Activated T-cell treated with anti-CD3 and anti-CD28 coated beads, Interleukin-2, amount 50 U/mL, for 72 hours (primary cell): Measurements from ENCODE around the gene BASP1. TPM values are rescaled to one million over a fixed set of nuclear protein-coding genes. Genes with fewer than 3 reads are reported as not detected.
"Not testable (repeated sequence)": the region's sequence is repeated elsewhere in the genome, so short reads cannot be mapped to it uniquely, and the experiment has no call there.

Experiments used
- ATAC-seq, 2 donors: fragments of 150-1000 bp; cut with Tn5 transposase; replicated peaks in 1 of 2; 2 replicates each; pipeline ENCODE4 v1.10.0; 2021; ENCODE audit warnings: moderate library complexity in 2 of 2, mild to moderate bottlenecking in 1 of 2
- DNase-seq, 2 donors: peaks; one replicate each; pipeline ENCODE4 v3.0.0; 2021 to 2022; ENCODE audit warnings: mixed read lengths in 1 of 2
- H3K27ac Mint-ChIP-seq: one replicate; pipeline ENCODE4 v1.8.0; 2022; ENCODE audit warnings: mild to moderate bottlenecking, moderate library complexity, mixed read lengths
- H3K27me3 Mint-ChIP-seq: one replicate; pipeline ENCODE4 v1.8.0; 2022; ENCODE audit warnings: low read depth, mixed read lengths
- H3K36me3 Mint-ChIP-seq, 2 donors: one replicate each; pipeline ENCODE4 v1.8.0; 2022; ENCODE audit warnings: mixed read lengths in 2 of 2, mild to moderate bottlenecking in 1 of 2; ENCODE audit not compliant: insufficient read depth in 2 of 2
- H3K4me1 Mint-ChIP-seq: one replicate; pipeline ENCODE4 v1.8.0; 2022; ENCODE audit warnings: low read depth, mixed read lengths
- H3K4me3 Mint-ChIP-seq, 2 donors: one replicate each; pipeline ENCODE4 v1.8.0; 2022; ENCODE audit warnings: mild to moderate bottlenecking in 2 of 2, mixed read lengths in 2 of 2, moderate library complexity in 2 of 2
- H3K9me3 Mint-ChIP-seq, 2 donors: one replicate each; pipeline ENCODE4 v1.8.0; 2022; ENCODE audit warnings: mixed read lengths in 2 of 2
- total RNA-seq, 2 donors: library from RNA; stranded (reverse); gene quantifications; one replicate each; pipeline ENCODE4 v1.2.3, GENCODE V29; 2022

Gene BASP1
- total RNA-seq, 2 donors from 2014 or later = 1.2 to 1.8 TPM

DNA sequence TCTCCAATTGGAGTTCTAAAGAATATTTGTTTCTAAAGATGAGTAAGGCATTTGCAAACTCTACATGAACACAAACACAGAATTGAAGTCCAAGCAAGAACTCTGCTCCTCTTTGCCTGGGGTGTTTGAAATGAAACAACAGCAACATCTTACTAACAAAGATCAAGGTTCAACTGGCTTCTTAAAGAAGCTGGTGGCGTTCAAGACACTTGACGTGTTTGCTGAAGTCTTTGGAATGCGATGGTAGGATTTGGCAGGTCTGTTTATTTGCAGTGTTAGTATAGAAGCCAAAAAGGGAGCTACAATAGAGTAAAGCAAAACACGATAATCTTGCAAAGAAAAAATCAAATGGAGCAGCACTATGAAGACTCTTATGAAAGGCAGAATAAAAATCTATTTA lies 94.9 kb downstream of the BASP1 start:
- Mint-ChIP-seq H3K36me3 (no peaks in the 10 kb centered on the region), H3K4me3 (no peak overlapping the region), H3K27me3 (no peaks in the 10 kb centered on the region), H3K9me3 (peaks cover 0 to 1% of the 10 kb centered on the region in 2 donors), H3K27ac (no peak overlapping the region), H3K4me1 (no peaks in the 10 kb centered on the region)
- ATAC-seq = no peak
- no peak for DNase-seq

DNA sequence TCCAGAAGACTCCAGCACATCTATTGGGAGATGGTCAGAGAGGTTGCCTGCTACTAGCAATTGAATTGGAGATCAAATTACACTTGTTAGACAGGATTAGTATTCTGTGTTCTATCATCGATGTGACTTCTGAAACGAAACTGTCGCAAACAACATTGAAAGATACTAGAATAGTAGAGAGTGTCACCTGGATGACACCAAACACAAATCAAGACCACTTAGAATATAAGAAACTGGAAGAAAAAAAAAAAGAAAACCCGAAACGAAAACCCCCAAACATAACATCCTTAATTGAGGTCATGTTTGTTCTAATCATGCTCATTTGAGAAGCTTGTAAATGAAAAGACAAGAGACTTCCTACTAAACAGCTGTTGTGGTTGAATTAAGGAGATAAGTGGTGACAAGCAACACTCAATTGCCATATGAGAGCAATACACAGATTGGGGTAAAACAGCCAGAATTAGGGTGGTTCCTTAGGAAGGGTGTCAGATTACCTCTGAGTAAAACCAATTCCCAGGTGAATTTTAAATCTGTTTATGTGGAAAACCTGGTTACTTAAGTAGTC lies 97.6 kb downstream of the BASP1 start:
- H3K4me1 Mint-ChIP-seq = no peaks in the 10 kb centered on the region
- H3K36me3 Mint-ChIP-seq = no peaks in the 10 kb centered on the region
- H3K27me3 Mint-ChIP-seq = no peaks in the 10 kb centered on the region
- ATAC-seq (no peak), DNase-seq (no peak)
- no peak overlapping the region for H3K27ac Mint-ChIP-seq
- no peak overlapping the region for H3K4me3 Mint-ChIP-seq
- H3K9me3 Mint-ChIP-seq = no peaks in the 10 kb centered on the region

DNA sequence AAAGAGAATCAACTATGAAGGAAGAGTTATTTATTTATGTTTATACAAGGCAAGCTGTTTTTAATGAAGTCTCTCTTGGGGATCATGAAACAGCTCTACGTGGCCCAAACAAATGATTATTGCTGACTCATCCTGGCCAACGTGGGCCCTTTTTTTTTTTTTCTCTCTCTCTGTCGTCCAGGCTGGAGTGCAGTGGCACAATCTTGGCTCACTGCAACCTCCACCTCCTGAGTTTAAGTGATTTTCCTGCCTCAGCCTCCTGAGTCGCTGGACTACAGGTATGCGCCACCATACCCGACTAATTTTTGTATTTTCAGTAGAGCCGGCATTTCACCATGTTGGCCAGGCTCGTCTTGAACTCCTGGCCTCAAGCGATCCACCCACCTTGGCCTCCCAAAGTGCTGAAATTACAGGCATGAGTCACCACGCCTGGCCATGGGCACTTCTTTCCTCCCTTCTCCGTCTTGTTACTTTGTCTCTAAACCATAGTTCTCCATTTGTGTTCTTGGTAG lies 98.3 kb downstream of the BASP1 start:
- Mint-ChIP-seq H3K4me1 (no peaks in the 10 kb centered on the region), H3K9me3 (peaks cover 0 to 3% of the 10 kb centered on the region in 2 donors), H3K27ac (no peak overlapping the region), H3K4me3 (no peak overlapping the region), H3K27me3 (no peaks in the 10 kb centered on the region), H3K36me3 (no peaks in the 10 kb centered on the region)
- ATAC-seq = no peak
- no peak for DNase-seq

DNA sequence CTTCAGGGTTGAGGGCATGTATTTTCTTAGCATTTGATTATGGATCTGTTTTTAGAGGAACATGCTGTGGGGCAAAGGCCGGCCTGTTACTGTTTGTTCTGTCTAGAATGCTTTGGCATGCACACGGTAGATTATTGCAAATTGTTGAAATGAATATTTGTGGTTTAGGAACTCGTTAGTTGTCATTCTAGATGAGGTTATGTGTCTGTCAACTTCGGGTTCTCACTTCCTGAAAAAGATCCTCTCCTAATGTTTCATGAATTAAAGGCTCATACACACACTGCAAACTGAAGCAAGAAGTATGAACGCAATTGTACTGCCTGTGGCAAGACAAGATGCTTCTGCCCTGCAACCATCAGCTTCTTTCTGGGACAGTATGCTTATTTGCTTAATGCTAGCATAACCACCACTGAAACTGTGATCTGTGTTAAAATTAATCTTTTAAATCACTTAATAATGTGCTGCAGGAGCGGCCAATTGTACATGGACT lies 99.6 kb downstream of the BASP1 start:
- Mint-ChIP-seq H3K9me3 (peaks cover 0 to 3% of the 10 kb centered on the region in 2 donors), H3K4me3 (no peak overlapping the region), H3K4me1 (no peaks in the 10 kb centered on the region), H3K36me3 (no peaks in the 10 kb centered on the region), H3K27ac (no peak overlapping the region), H3K27me3 (no peaks in the 10 kb centered on the region)
- ATAC-seq (no peak), DNase-seq (no peak)

DNA sequence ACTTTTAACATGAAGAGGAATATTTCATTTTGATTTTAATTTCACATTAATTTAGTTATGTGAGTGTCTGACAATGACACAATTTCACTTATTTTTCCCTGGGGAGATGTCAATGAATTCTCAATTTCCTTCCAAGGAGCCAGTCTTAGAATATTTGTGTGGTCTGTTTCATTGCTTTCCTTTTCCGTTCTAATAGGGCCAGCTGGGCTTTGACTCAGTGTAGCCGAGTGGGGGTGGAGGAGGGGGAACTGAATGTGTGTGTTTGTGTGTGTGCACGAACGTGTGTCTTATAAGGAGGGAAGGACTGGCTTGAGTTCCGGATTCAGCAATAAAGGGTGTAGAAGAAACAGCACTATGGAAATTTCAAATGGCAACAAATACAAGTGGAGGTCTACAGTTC lies 100.0 kb downstream of the BASP1 start:
- Mint-ChIP-seq H3K4me3 (no peak overlapping the region), H3K9me3 (peaks cover 0 to 3% of the 10 kb centered on the region in 2 donors), H3K36me3 (no peaks in the 10 kb centered on the region), H3K27me3 (no peaks in the 10 kb centered on the region), H3K4me1 (no peaks in the 10 kb centered on the region), H3K27ac (no peak overlapping the region)
- no peak for ATAC-seq
- no peak for DNase-seq

DNA sequence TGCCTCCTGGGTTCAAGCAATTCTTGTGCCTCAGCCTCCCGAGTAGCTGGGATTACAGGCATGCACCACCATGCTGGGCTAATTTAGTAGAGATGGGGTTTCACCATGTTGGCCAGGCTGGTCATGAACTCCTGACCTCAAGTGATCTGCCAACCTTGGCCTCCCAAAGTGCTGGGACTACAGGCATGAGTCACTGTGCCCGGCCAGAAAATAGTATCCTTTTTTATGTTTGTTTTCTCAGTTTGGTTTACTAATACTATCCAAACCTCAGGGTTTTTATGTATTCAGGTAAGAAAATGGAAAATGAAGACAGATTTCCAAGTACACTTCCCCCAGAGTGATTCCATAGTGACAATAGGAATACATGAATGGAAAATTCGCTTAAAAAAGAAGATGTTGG lies 101.7 kb downstream of the BASP1 start:
- not testable (repeated sequence) for H3K36me3 Mint-ChIP-seq, H3K27ac Mint-ChIP-seq, DNase-seq, H3K27me3 Mint-ChIP-seq, H3K4me3 Mint-ChIP-seq, H3K4me1 Mint-ChIP-seq, ATAC-seq, H3K9me3 Mint-ChIP-seq

DNA sequence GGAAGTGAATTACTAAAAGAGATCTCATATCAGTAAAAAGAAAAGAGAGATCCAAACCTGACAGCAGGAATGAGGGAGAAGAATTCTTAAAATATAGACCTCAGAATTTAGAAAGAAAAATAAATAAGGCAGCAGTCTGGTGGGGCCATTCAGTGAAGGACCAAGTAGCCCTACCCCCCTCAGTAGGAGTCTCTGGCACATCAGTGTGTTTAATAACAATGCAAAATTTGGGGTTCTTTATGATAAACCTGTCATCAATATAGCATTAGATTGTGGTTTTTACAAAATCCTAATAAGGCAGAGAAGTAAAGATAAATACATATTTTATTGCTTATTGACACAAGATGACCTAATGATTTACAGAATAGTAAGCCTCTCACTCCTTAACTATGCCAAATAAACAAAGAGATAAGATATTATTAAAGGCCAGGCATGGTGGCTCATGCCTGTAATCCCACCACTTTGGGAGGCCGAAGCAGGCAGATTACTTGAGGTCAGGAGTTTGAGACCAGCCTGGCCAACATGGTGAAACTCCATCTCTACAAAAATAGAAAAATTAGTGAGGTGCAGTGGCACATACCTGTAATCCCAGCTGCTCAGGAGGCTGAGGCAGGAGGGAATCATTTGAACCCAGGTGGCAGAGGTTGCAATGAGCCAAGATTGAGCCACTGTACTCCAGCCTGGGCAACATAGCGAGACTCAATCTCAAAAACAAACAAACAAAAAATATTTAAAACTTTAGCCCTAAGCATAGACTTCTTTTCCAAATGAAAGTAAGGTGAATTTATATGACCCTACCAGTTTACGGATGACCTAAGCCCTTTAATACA lies 108.6 kb downstream of the BASP1 start:
- H3K27ac Mint-ChIP-seq = no peak overlapping the region
- H3K4me3 Mint-ChIP-seq = no peak overlapping the region
- H3K36me3 Mint-ChIP-seq = no peaks in the 10 kb centered on the region
- DNase-seq (no peak), ATAC-seq (no peak)
- peaks cover 4 to 5% of the 10 kb centered on the region in 2 donors for H3K9me3 Mint-ChIP-seq
- H3K4me1 Mint-ChIP-seq = no peaks in the 10 kb centered on the region
- H3K27me3 Mint-ChIP-seq = no peaks in the 10 kb centered on the region
